ENCODE measurements around the gene MTA1. TPM values are rescaled to one million over a fixed set of nuclear protein-coding genes. Genes with fewer than 3 reads are reported as not detected.

The MTA1 gene
- total RNA-seq, 1 experiment from 2014 or later, result 238 TPM

GRCh38 chr14:105452963-105453362, 33.3 kb downstream of the MTA1 start:
- no peak for DNase-seq (ENCODE audit: low spot score)
- no peaks in the 10 kb centered on the region for H3K27me3 ChIP-seq (replicated peaks; ENCODE audit: insufficient read depth, low read depth, low read length, poor library complexity)
- H3K27ac ChIP-seq (ENCODE audit: low read depth, low read length, poor library complexity, severe bottlenecking), result no peak overlapping the region
- H3K4me1 ChIP-seq (ENCODE audit: insufficient read depth, low read length, poor library complexity, severe bottlenecking), result peaks cover 4% of the 10 kb centered on the region
- ChIA-PET CTCF (no interaction called here), POLR2A (ENCODE audit: low non-redundant PET) (no interaction called here)
- intact Hi-C loops (cut with micrococcal nuclease; ENCODE audit: unreplicated experiment), result no loop called here
- no TSS peak for BruUV-seq (replicated peaks)
- H3K4me3 ChIP-seq (ENCODE audit: low read depth, low read length, poor library complexity, severe bottlenecking), result no peak overlapping the region
- H3K9me3 ChIP-seq (ENCODE audit: low read depth, low read length, poor library complexity, severe bottlenecking), result no peaks in the 10 kb centered on the region
- no peak for TF ChIP-seq EZH2 (IDR thresholded peaks at IDR 0.05; ENCODE audit: borderline replicate concordance, low read depth, low read length, poor library complexity, severe bottlenecking)
- TF ChIP-seq CTCF (conservative IDR thresholded peaks at IDR 0.05; ENCODE audit: low read depth, low read length), result no peak
- peaks cover 73% of the 10 kb centered on the region for H3K36me3 ChIP-seq (ENCODE audit: insufficient read depth, low read length, poor library complexity, severe bottlenecking)

GRCh38 chr14:105453847-105454246, 34.2 kb downstream of the MTA1 start:
- DNase-seq (ENCODE audit: low spot score), result no peak
- POLR2A ChIA-PET (ENCODE audit: low non-redundant PET), result no interaction called here
- CTCF ChIA-PET, result no interaction called here
- intact Hi-C loops (cut with micrococcal nuclease; ENCODE audit: unreplicated experiment), result no loop called here
- no peak overlapping the region for H3K4me3 ChIP-seq (ENCODE audit: low read depth, low read length, poor library complexity, severe bottlenecking)
- no TSS peak for BruUV-seq (replicated peaks)
- peaks cover 73% of the 10 kb centered on the region for H3K36me3 ChIP-seq (ENCODE audit: insufficient read depth, low read length, poor library complexity, severe bottlenecking)
- H3K4me1 ChIP-seq (ENCODE audit: insufficient read depth, low read length, poor library complexity, severe bottlenecking), result no peaks in the 10 kb centered on the region
- no peak for TF ChIP-seq EZH2 (IDR thresholded peaks at IDR 0.05; ENCODE audit: borderline replicate concordance, low read depth, low read length, poor library complexity, severe bottlenecking)
- no peak for TF ChIP-seq CTCF (conservative IDR thresholded peaks at IDR 0.05; ENCODE audit: low read depth, low read length)
- H3K9me3 ChIP-seq (ENCODE audit: low read depth, low read length, poor library complexity, severe bottlenecking), result no peaks in the 10 kb centered on the region
- H3K27me3 ChIP-seq (replicated peaks; ENCODE audit: insufficient read depth, low read depth, low read length, poor library complexity), result no peaks in the 10 kb centered on the region
- H3K27ac ChIP-seq (ENCODE audit: low read depth, low read length, poor library complexity, severe bottlenecking), result no peak overlapping the region

- no peaks in the 10 kb centered on the region for H3K4me1 ChIP-seq (ENCODE audit: insufficient read depth, low read length, poor library complexity, severe bottlenecking)
- no peaks in the 10 kb centered on the region for H3K27me3 ChIP-seq (replicated peaks; ENCODE audit: insufficient read depth, low read depth, low read length, poor library complexity)
- intact Hi-C loops (cut with micrococcal nuclease; ENCODE audit: unreplicated experiment), result no loop called here
- H3K4me3 ChIP-seq (ENCODE audit: low read depth, low read length, poor library complexity, severe bottlenecking), result no peak overlapping the region
- H3K36me3 ChIP-seq (ENCODE audit: insufficient read depth, low read length, poor library complexity, severe bottlenecking), result peaks cover 61% of the 10 kb centered on the region
- TF ChIP-seq EZH2 (IDR thresholded peaks at IDR 0.05; ENCODE audit: borderline replicate concordance, low read depth, low read length, poor library complexity, severe bottlenecking) (no peak), CTCF (conservative IDR thresholded peaks at IDR 0.05; ENCODE audit: low read depth, low read length) (no peak)
- DNase-seq (ENCODE audit: low spot score), result no peak
- ChIA-PET POLR2A (ENCODE audit: low non-redundant PET) (no interaction called here), CTCF (no interaction called here)
- no peaks in the 10 kb centered on the region for H3K9me3 ChIP-seq (ENCODE audit: low read depth, low read length, poor library complexity, severe bottlenecking)
- no TSS peak for BruUV-seq (replicated peaks)
- H3K27ac ChIP-seq (ENCODE audit: low read depth, low read length, poor library complexity, severe bottlenecking), result no peak overlapping the region
These were observed 35.5 kb downstream of the MTA1 start for GRCh38 chr14:105455086-105455640.
